HepG2 (cell line): ENCODE data around the gene GLI3. TPM values are rescaled to one million over a fixed set of nuclear protein-coding genes. Genes with fewer than 3 reads are reported as not detected.

Experiments used
- E2F5 ChIP-seq: sonication (generic); formaldehyde crosslinking; conservative IDR thresholded peaks from 2 replicates; pipeline ENCODE4 v1.4.0; 2020; ENCODE audit warnings: missing genetic modification reagents
- ELF1 ChIP-seq: sonication (generic); formaldehyde crosslinking; IDR thresholded peaks from 2 replicates; pipeline ENCODE4 v1.4.0; 2020; ENCODE audit warnings: missing genetic modification reagents
- HDAC1 ChIP-seq: sonication (generic); formaldehyde crosslinking; IDR thresholded peaks from 2 replicates; pipeline ENCODE4 v1.5.1; 2020; ENCODE audit warnings: mild to moderate bottlenecking, missing genetic modification reagents
- HNRNPL ChIP-seq: fragments of 200-400 bp; formaldehyde crosslinking; IDR thresholded peaks from 2 replicates; pipeline ENCODE4 v1.6.1; 2017; ENCODE audit warnings: mild to moderate bottlenecking, low read depth, low read length
- HOMEZ ChIP-seq: IDR thresholded peaks from 2 replicates; pipeline ENCODE4 v1.6.1; 2016; ENCODE audit warnings: low read depth
- IRF2 ChIP-seq: IDR thresholded peaks from 2 replicates; pipeline ENCODE4 v1.6.1; 2018; ENCODE audit warnings: missing genetic modification reagents, missing compliant biosample characterization
- MAF1 ChIP-seq: sonication (generic); formaldehyde crosslinking; IDR thresholded peaks from 2 replicates; pipeline ENCODE4 v1.5.0; 2020; ENCODE audit warnings: missing genetic modification reagents, borderline replicate concordance
- MTERF4 ChIP-seq: sonication (generic); formaldehyde crosslinking; IDR thresholded peaks from 2 replicates; pipeline ENCODE4 v1.8.0; 2023; ENCODE audit warnings: mild to moderate bottlenecking, missing genetic modification reagents
- MXI1 ChIP-seq: IDR thresholded peaks from 3 replicates; pipeline ENCODE4 v1.6.1; 2012; ENCODE audit warnings: low read depth, low read length, inconsistent platforms, borderline replicate concordance
- NFKBIZ ChIP-seq: IDR thresholded peaks from 2 replicates; pipeline ENCODE4 v1.6.1; 2018; ENCODE audit warnings: missing genetic modification reagents, missing compliant biosample characterization
- NONO ChIP-seq, 2 experiments: fragments of 450-650 bp in 1 of 2; sonication (generic) in 1 of 2; formaldehyde crosslinking in 1 of 2; IDR thresholded peaks in 1 of 2; conservative IDR thresholded peaks in 1 of 2; 2 replicates each; pipeline versions ENCODE4 v1.6.1 to v1.8.0; 2017 to 2022; ENCODE audit warnings: mild to moderate bottlenecking in 1 of 2, missing genetic modification reagents in 1 of 2, moderate library complexity in 1 of 2
- NPAS2 ChIP-seq: sonication (generic); formaldehyde crosslinking; IDR thresholded peaks from 2 replicates; pipeline ENCODE4 v1.8.0; 2022; ENCODE audit warnings: mild to moderate bottlenecking, missing genetic modification reagents, borderline replicate concordance
- POLR2AphosphoS2 ChIP-seq: IDR thresholded peaks from 2 replicates; pipeline ENCODE4 v1.6.1; 2011; ENCODE audit warnings: low read depth, low read length, improper control_type of control experiment
- SAFB2 ChIP-seq: sonication (generic); formaldehyde crosslinking; IDR thresholded peaks from 2 replicates; pipeline ENCODE4 v1.5.1; 2020; ENCODE audit warnings: missing genetic modification reagents, low read depth, mild to moderate bottlenecking, borderline replicate concordance
- TBX2 ChIP-seq: sonication (generic); formaldehyde crosslinking; IDR thresholded peaks from 2 replicates; pipeline ENCODE4 v1.5.0; 2020; ENCODE audit warnings: missing genetic modification reagents, mild to moderate bottlenecking, borderline replicate concordance
- TCF7L2 ChIP-seq: IDR thresholded peaks from 2 replicates; pipeline ENCODE4 v1.6.1; 2011; ENCODE audit warnings: mild to moderate bottlenecking, low read depth, low read length, moderate library complexity
- THRA ChIP-seq: sonication (generic); formaldehyde crosslinking; IDR thresholded peaks from 2 replicates; pipeline ENCODE4 v1.4.0; 2020; ENCODE audit warnings: missing genetic modification reagents, borderline replicate concordance
- ZBTB43 ChIP-seq: sonication (generic); formaldehyde crosslinking; conservative IDR thresholded peaks from 2 replicates; pipeline ENCODE4 v1.4.0; 2020; ENCODE audit warnings: missing genetic modification reagents
- ZNF205 ChIP-seq: IDR thresholded peaks from 2 replicates; pipeline ENCODE4 v1.6.1; 2018; ENCODE audit warnings: missing biosample characterization, missing genetic modification reagents
- ZNF207 ChIP-seq: fragments of 450-650 bp; IDR thresholded peaks from 2 replicates; pipeline ENCODE4 v1.6.1; 2016; ENCODE audit warnings: antibody characterized with exemption, borderline replicate concordance
- ZNF496 ChIP-seq: sonication (generic); formaldehyde crosslinking; IDR thresholded peaks from 2 replicates; pipeline ENCODE4 v1.8.1; 2023; ENCODE audit warnings: mild to moderate bottlenecking, moderate library complexity, missing genetic modification reagents; ENCODE audit not compliant: insufficient replicate concordance
- ZNF512 ChIP-seq: sonication (generic); formaldehyde crosslinking; IDR thresholded peaks from 2 replicates; pipeline ENCODE4 v1.4.0; 2020; ENCODE audit warnings: mild to moderate bottlenecking, missing genetic modification reagents
- ZNF572 ChIP-seq: sonication (generic); formaldehyde crosslinking; IDR thresholded peaks from 2 replicates; pipeline ENCODE4 v1.5.1; 2020; ENCODE audit warnings: mild to moderate bottlenecking, missing genetic modification reagents
- polyA plus RNA-seq, 8 experiments: library from polyadenylated mRNA; depleted of rRNA in 3 of 8; stranded (reverse) in 7 of 8; unstranded in 1 of 8; fragments of >200 nt; fragmentation: Illumina TruSeq in 4 of 8; extraction: Trizol in 4 of 8; gene quantifications; 2 replicates each; pipeline versions ENCODE4 v1.2.1 to v1.2.3, GENCODE V29; 2011 to 2016; ENCODE audit warnings: low read depth in 4 of 8, missing spikeins in 1 of 8, mixed read lengths in 1 of 8; ENCODE audit not compliant: insufficient read depth in 1 of 8
- total RNA-seq, 5 experiments: library from RNA; depleted of rRNA; stranded (reverse); fragments of >200 nt; fragmentation: Illumina TruSeq; extraction: Trizol; gene quantifications; 2 replicates each; pipeline ENCODE4 v1.2.3, GENCODE V29; 2016; ENCODE audit warnings: low read depth in 1 of 5

Gene GLI3
- total and polyA plus RNA-seq, 2 of the 13 experiments (the other 11 are each of a cell fraction or from before 2014, with no cell fraction given): not detected

GRCh38 chr7:41942468-41943093 is 294.4 kb downstream of the GLI3 start (continued):
- TF ChIP-seq NFKBIZ (CRISPR knock-in tag) (no peak), MXI1 (no peak), NPAS2 (CRISPR knock-in tag) (no peak), HDAC1 (CRISPR knock-in tag) (peak; percentile 12; the same call in 1 of the 2 replicates), ZNF512 (CRISPR knock-in tag) (no peak), IRF2 (peak; percentile 58), MAF1 (CRISPR knock-in tag) (no peak), ZNF207 (no peak), ZNF572 (CRISPR knock-in tag) (no peak), ZNF496 (CRISPR knock-in tag) (no peak), ZNF205 (CRISPR knock-in tag) (no peak), NONO (IDR thresholded peaks at IDR 0.05) (no peak), NONO (CRISPR knock-in tag; conservative IDR thresholded peaks at IDR 0.05) (no peak), E2F5 (CRISPR knock-in tag) (no peak), TBX2 (peak; percentile 63; the same call in 1 of the 2 replicates), ELF1 (no peak), HNRNPL (no peak), TCF7L2 (no peak), HOMEZ (peak; percentile 62; the same call in 1 of the 2 replicates), SAFB2 (CRISPR knock-in tag) (no peak), MTERF4 (CRISPR knock-in tag) (no peak), ZBTB43 (CRISPR knock-in tag) (peak; percentile 85), POLR2AphosphoS2 (no peak), THRA (no peak)
